Measurements from ENCODE around the gene ISG20.
"Not testable (repeated sequence)": the region's sequence is repeated elsewhere in the genome, so short reads cannot be mapped to it uniquely, and the experiment has no call there.

ISG20 gene

GRCh38 chr15:88636654-88637053 is 2.2 kb upstream of the ISG20 start:
- ATAC-seq (replicated peaks), result no peak
- Mint-ChIP-seq H3K4me1 (peaks cover 52 to 94% of the 10 kb centered on the region in 2 donors), H3K9me3 (no peaks in the 10 kb centered on the region), H3K27ac (peak overlapping the region; percentile 95), H3K36me3 (peaks cover 37 to 56% of the 10 kb centered on the region in 2 donors), H3K27me3 (no peaks in the 10 kb centered on the region), H3K4me3 (peak overlapping the region; percentile 1 to 47)
- DNase-seq, result no peak

GRCh38 chr15:88637436-88637835 is 1.4 kb upstream of the ISG20 start:
- Mint-ChIP-seq H3K4me3 (peak overlapping the region in 1 of 2 donors; percentile 47), H3K9me3 (no peaks in the 10 kb centered on the region), H3K36me3 (peaks cover 37 to 55% of the 10 kb centered on the region in 2 donors), H3K4me1 (peaks cover 55 to 94% of the 10 kb centered on the region in 2 donors), H3K27me3 (no peaks in the 10 kb centered on the region), H3K27ac (peak overlapping the region; percentile 95)
- ATAC-seq (replicated peaks), result no peak
- no peak for DNase-seq

- peak overlapping the region; percentile 83 to 86 for H3K4me3 Mint-ChIP-seq
- H3K36me3 Mint-ChIP-seq, result peaks cover 36 to 51% of the 10 kb centered on the region in 2 donors
- ATAC-seq (replicated peaks), result no peak
- H3K27ac Mint-ChIP-seq, result peak overlapping the region; percentile 95
- H3K4me1 Mint-ChIP-seq, result peaks cover 55 to 92% of the 10 kb centered on the region in 2 donors
- H3K27me3 Mint-ChIP-seq, result no peaks in the 10 kb centered on the region
- H3K9me3 Mint-ChIP-seq, result no peaks in the 10 kb centered on the region
- no peak for DNase-seq
Observed at GRCh38 chr15:88637841-88638625, 783 bp upstream of the ISG20 start.

GRCh38 chr15:88641959-88642452 is 3.2 kb downstream of the ISG20 start:
- no peak for DNase-seq
- no peaks in the 10 kb centered on the region for H3K9me3 Mint-ChIP-seq
- no peak for ATAC-seq (replicated peaks)
- H3K36me3 Mint-ChIP-seq, result peaks cover 41 to 49% of the 10 kb centered on the region in 2 donors
- H3K4me1 Mint-ChIP-seq, result peaks cover 60 to 92% of the 10 kb centered on the region in 2 donors
- peak overlapping the region; percentile 96 for H3K27ac Mint-ChIP-seq
- H3K27me3 Mint-ChIP-seq, result no peaks in the 10 kb centered on the region
- H3K4me3 Mint-ChIP-seq, result peak overlapping the region; percentile 53 to 61

- not testable (repeated sequence) for DNase-seq; H3K27me3 Mint-ChIP-seq; H3K9me3 Mint-ChIP-seq; ATAC-seq (replicated peaks)
- Mint-ChIP-seq H3K4me1 (peaks cover 58 to 92% of the 10 kb centered on the region in 2 donors), H3K4me3 (peak overlapping the region in 1 of 2 donors; percentile 61), H3K36me3 (peaks cover 41 to 44% of the 10 kb centered on the region in 2 donors), H3K27ac (peak overlapping the region; percentile 96)
Observed at GRCh38 chr15:88642514-88642913, 3.7 kb downstream of the ISG20 start.

GRCh38 chr15:88644741-88645140 is 5.9 kb downstream of the ISG20 start:
- H3K27ac Mint-ChIP-seq, result peak overlapping the region; percentile 32

GRCh38 chr15:88645171-88646087 is 6.6 kb downstream of the ISG20 start:
- Mint-ChIP-seq H3K9me3 (no peaks in the 10 kb centered on the region), H3K4me1 (peaks cover 63 to 91% of the 10 kb centered on the region in 2 donors), H3K4me3 (no peak overlapping the region), H3K36me3 (peaks cover 46 to 53% of the 10 kb centered on the region in 2 donors), H3K27me3 (no peaks in the 10 kb centered on the region), H3K27ac (peak overlapping the region; percentile 10)
- DNase-seq (no peak), ATAC-seq (replicated peaks) (no peak)

More at GRCh38 chr15:88644741-88645140, 5.9 kb downstream of the ISG20 start:
- Mint-ChIP-seq H3K9me3 (no peaks in the 10 kb centered on the region), H3K4me1 (peaks cover 61 to 92% of the 10 kb centered on the region in 2 donors), H3K36me3 (peaks cover 50 to 56% of the 10 kb centered on the region in 2 donors), H3K4me3 (no peak overlapping the region), H3K27me3 (no peaks in the 10 kb centered on the region)
- ATAC-seq (replicated peaks) (no peak), DNase-seq (no peak)

GRCh38 chr15:88646088-88646405 is 7.2 kb downstream of the ISG20 start:
- no peaks in the 10 kb centered on the region for H3K9me3 Mint-ChIP-seq
- H3K4me1 Mint-ChIP-seq, result peaks cover 63 to 91% of the 10 kb centered on the region in 2 donors

GRCh38 chr15:88646951-88647350 is 8.1 kb downstream of the ISG20 start:
- Mint-ChIP-seq H3K9me3 (no peaks in the 10 kb centered on the region), H3K4me3 (no peak overlapping the region), H3K36me3 (peaks cover 43 to 49% of the 10 kb centered on the region in 2 donors), H3K27me3 (no peaks in the 10 kb centered on the region), H3K27ac (peak overlapping the region; percentile 90), H3K4me1 (peaks cover 68 to 90% of the 10 kb centered on the region in 2 donors)
- DNase-seq, result no peak
- no peak for ATAC-seq (replicated peaks)

More at GRCh38 chr15:88646088-88646405, 7.2 kb downstream of the ISG20 start:
- H3K27ac Mint-ChIP-seq, result peak overlapping the region; percentile 31
- H3K4me3 Mint-ChIP-seq, result no peak overlapping the region
- DNase-seq (no peak), ATAC-seq (replicated peaks) (no peak)
- H3K27me3 Mint-ChIP-seq, result no peaks in the 10 kb centered on the region
- H3K36me3 Mint-ChIP-seq, result peaks cover 44 to 51% of the 10 kb centered on the region in 2 donors

GRCh38 chr15:88647351-88648105 is 8.7 kb downstream of the ISG20 start:
- peak overlapping the region; percentile 90 for H3K27ac Mint-ChIP-seq
- H3K36me3 Mint-ChIP-seq, result peaks cover 38 to 44% of the 10 kb centered on the region in 2 donors
- peaks cover 63 to 86% of the 10 kb centered on the region in 2 donors for H3K4me1 Mint-ChIP-seq
- H3K9me3 Mint-ChIP-seq, result no peaks in the 10 kb centered on the region
- peak overlapping the region; percentile 26 to 74 for H3K4me3 Mint-ChIP-seq
- no peaks in the 10 kb centered on the region for H3K27me3 Mint-ChIP-seq
- DNase-seq (no peak), ATAC-seq (replicated peaks) (peak in 1 of 2 donors; percentile 31)

- ATAC-seq (replicated peaks), result peak; percentile 5 to 10
- H3K4me1 Mint-ChIP-seq, result peaks cover 69 to 93% of the 10 kb centered on the region in 2 donors
- no peak for DNase-seq
Observed at GRCh38 chr15:88648357-88649214, 9.8 kb downstream of the ISG20 start.

GRCh38 chr15:88649286-88649733 is 10.5 kb downstream of the ISG20 start:
- DNase-seq, result peak; percentile 82
- ATAC-seq (replicated peaks), result peak; percentile 93 to 95
- Mint-ChIP-seq H3K4me3 (peak overlapping the region; percentile 64 to 74), H3K27me3 (no peaks in the 10 kb centered on the region), H3K36me3 (peaks cover 38 to 39% of the 10 kb centered on the region in 2 donors), H3K9me3 (no peaks in the 10 kb centered on the region), H3K4me1 (peaks cover 68 to 93% of the 10 kb centered on the region in 2 donors), H3K27ac (peak overlapping the region; percentile 95)

More at GRCh38 chr15:88648357-88649214, 9.8 kb downstream of the ISG20 start:
- no peaks in the 10 kb centered on the region for H3K9me3 Mint-ChIP-seq
- no peaks in the 10 kb centered on the region for H3K27me3 Mint-ChIP-seq
- peak overlapping the region; percentile 64 to 74 for H3K4me3 Mint-ChIP-seq
- peak overlapping the region; percentile 95 for H3K27ac Mint-ChIP-seq
- peaks cover 44 to 47% of the 10 kb centered on the region in 2 donors for H3K36me3 Mint-ChIP-seq
